Measurements from ENCODE around the gene CATSPER4.

CATSPER4 gene

GRCh38 chr1:26200413-26200812 is 10.0 kb downstream of the CATSPER4 start:
- H3K4me1 ChIP-seq (ENCODE audit: insufficient read depth, poor library complexity, severe bottlenecking), result no peaks in the 10 kb centered on the region
- no peak for TF ChIP-seq CTCF (IDR thresholded peaks at IDR 0.05; ENCODE audit: poor library complexity, severe bottlenecking)
- H3K36me3 ChIP-seq (ENCODE audit: low read depth), result no peaks in the 10 kb centered on the region
- ATAC-seq (ENCODE audit: low read depth) (no peak), DNase-seq (ENCODE audit: low spot score) (no peak)
- no peak overlapping the region for H3K4me3 ChIP-seq (ENCODE audit: severe bottlenecking)
- no peak overlapping the region for H3K27ac ChIP-seq (ENCODE audit: poor library complexity, severe bottlenecking)
- H3K27me3 ChIP-seq (ENCODE audit: insufficient read depth, poor library complexity, severe bottlenecking), result no peaks in the 10 kb centered on the region
- no peaks in the 10 kb centered on the region for H3K9me3 ChIP-seq (ENCODE audit: severe bottlenecking)

- Histone ChIP-seq H3K27me3 (ENCODE audit: insufficient read depth, poor library complexity, severe bottlenecking) (no peaks in the 10 kb centered on the region), H3K4me3 (ENCODE audit: severe bottlenecking) (no peak overlapping the region), H3K36me3 (ENCODE audit: low read depth) (no peaks in the 10 kb centered on the region), H3K27ac (ENCODE audit: poor library complexity, severe bottlenecking) (no peak overlapping the region), H3K9me3 (ENCODE audit: severe bottlenecking) (no peaks in the 10 kb centered on the region), H3K4me1 (ENCODE audit: insufficient read depth, poor library complexity, severe bottlenecking) (no peaks in the 10 kb centered on the region)
- DNase-seq (ENCODE audit: low spot score), result no peak
- ATAC-seq (ENCODE audit: low read depth), result no peak
- TF ChIP-seq CTCF (IDR thresholded peaks at IDR 0.05; ENCODE audit: poor library complexity, severe bottlenecking), result no peak
These were observed 13.4 kb downstream of the CATSPER4 start for GRCh38 chr1:26203642-26204318.

GRCh38 chr1:26210147-26210870 is 19.9 kb downstream of the CATSPER4 start:
- Histone ChIP-seq H3K36me3 (ENCODE audit: low read depth) (no peaks in the 10 kb centered on the region), H3K27me3 (ENCODE audit: insufficient read depth, poor library complexity, severe bottlenecking) (no peaks in the 10 kb centered on the region), H3K4me1 (ENCODE audit: insufficient read depth, poor library complexity, severe bottlenecking) (no peaks in the 10 kb centered on the region), H3K9me3 (ENCODE audit: severe bottlenecking) (no peaks in the 10 kb centered on the region), H3K4me3 (ENCODE audit: severe bottlenecking) (no peak overlapping the region), H3K27ac (ENCODE audit: poor library complexity, severe bottlenecking) (no peak overlapping the region)
- DNase-seq (ENCODE audit: low spot score), result no peak
- no peak for ATAC-seq (ENCODE audit: low read depth)
- no peak for TF ChIP-seq CTCF (IDR thresholded peaks at IDR 0.05; ENCODE audit: poor library complexity, severe bottlenecking)

- TF ChIP-seq CTCF (IDR thresholded peaks at IDR 0.05; ENCODE audit: poor library complexity, severe bottlenecking), result no peak
- DNase-seq (ENCODE audit: low spot score), result no peak
- Histone ChIP-seq H3K9me3 (ENCODE audit: severe bottlenecking) (no peaks in the 10 kb centered on the region), H3K27ac (ENCODE audit: poor library complexity, severe bottlenecking) (no peak overlapping the region), H3K4me1 (ENCODE audit: insufficient read depth, poor library complexity, severe bottlenecking) (no peaks in the 10 kb centered on the region), H3K36me3 (ENCODE audit: low read depth) (no peaks in the 10 kb centered on the region), H3K4me3 (ENCODE audit: severe bottlenecking) (no peak overlapping the region), H3K27me3 (ENCODE audit: insufficient read depth, poor library complexity, severe bottlenecking) (no peaks in the 10 kb centered on the region)
- no peak for ATAC-seq (ENCODE audit: low read depth)
These were observed 22.3 kb downstream of the CATSPER4 start for GRCh38 chr1:26212726-26213125.

Measured in RWPE2 (cell line).